Measurements from ENCODE around the gene TRPC6.

GRCh38 chr11:101582989-101583250 lies 887 bp downstream of the TRPC6 start:
- no peak for TF ChIP-seq POLR2AphosphoS5 (IDR thresholded peaks at IDR 0.05)
- TF ChIP-seq POLR2A (IDR thresholded peaks at IDR 0.05) = no peak
- TF ChIP-seq, protein P1, sequence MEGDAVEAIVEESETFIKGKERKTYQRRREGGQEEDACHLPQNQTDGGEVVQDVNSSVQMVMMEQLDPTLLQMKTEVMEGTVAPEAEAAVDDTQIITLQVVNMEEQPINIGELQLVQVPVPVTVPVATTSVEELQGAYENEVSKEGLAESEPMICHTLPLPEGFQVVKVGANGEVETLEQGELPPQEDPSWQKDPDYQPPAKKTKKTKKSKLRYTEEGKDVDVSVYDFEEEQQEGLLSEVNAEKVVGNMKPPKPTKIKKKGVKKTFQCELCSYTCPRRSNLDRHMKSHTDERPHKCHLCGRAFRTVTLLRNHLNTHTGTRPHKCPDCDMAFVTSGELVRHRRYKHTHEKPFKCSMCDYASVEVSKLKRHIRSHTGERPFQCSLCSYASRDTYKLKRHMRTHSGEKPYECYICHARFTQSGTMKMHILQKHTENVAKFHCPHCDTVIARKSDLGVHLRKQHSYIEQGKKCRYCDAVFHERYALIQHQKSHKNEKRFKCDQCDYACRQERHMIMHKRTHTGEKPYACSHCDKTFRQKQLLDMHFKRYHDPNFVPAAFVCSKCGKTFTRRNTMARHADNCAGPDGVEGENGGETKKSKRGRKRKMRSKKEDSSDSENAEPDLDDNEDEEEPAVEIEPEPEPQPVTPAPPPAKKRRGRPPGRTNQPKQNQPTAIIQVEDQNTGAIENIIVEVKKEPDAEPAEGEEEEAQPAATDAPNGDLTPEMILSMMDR (IDR thresholded peaks at IDR 0.05) = no peak
